ENCODE measurements around the gene BMP15.

BMP15 gene

DNA sequence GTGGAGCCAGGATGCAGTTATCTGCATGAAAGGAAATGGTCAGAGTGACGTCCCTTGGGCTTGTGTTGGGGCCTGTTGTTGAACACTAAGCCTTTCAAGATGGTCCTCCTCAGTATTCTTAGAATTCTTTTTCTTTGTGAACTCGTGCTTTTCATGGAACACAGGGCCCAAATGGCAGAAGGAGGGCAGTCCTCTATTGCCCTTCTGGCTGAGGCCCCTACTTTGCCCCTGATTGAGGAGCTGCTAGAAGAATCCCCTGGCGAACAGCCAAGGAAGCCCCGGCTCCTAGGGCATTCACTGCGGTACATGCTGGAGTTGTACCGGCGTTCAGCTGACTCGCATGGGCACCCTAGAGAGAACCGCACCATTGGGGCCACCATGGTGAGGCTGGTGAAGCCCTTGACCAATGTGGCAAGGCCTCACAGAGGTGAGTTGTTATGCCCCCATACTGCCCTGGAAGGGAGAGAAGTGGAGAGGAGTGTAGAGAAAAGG lies at the start of gene BMP15:
Gene BMP15, plus strand, starts transcription at position 51 of the 492 bp plus-strand sequence. Its CDS starts 49 bp downstream, at position 100.
- no peak for DNase-seq

DNA sequence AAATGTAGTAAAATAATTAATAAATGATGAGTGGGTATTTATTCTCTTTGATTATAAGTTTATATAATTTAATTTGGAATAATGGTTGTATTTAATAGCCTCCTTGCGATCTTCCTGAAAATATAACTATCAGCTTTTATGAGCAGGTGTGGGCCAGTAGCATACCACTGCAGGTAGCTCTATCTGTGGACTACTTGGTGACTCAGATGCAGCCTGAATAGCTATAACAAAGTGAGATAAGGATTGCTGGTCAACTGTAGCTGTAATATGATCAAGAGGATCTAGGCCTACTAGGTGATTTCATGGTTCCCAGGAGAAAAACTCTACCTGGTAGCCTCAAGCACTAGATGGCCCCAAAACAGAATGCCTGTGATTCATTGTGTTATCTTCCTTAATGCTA lies 47.1 kb upstream of the BMP15 start:
- DNase-seq, result no peak

DNA sequence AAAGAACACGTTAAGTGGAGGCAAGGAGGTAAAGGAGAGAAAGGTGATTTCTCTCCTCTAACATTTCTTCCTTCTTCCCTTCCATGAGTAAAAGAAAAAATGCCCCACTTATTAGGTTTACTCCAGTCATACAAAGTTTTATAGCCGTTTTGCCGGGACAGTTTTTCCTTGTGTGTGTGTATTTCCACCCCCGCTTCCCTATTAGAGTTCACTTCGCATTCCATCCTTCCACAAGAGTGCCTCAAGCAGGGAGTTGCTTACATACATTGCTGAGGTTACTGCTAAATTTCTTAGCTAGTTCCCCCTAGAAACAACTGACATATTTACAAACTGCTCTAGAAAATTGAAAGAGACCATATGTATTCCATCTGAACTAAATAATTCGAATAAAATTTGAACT lies 45.2 kb upstream of the BMP15 start:
- DNase-seq, result no peak

GRCh38 chrX:50871922-50872453 lies 38.5 kb upstream of the BMP15 start:
- DNase-seq, result no peak

DNA sequence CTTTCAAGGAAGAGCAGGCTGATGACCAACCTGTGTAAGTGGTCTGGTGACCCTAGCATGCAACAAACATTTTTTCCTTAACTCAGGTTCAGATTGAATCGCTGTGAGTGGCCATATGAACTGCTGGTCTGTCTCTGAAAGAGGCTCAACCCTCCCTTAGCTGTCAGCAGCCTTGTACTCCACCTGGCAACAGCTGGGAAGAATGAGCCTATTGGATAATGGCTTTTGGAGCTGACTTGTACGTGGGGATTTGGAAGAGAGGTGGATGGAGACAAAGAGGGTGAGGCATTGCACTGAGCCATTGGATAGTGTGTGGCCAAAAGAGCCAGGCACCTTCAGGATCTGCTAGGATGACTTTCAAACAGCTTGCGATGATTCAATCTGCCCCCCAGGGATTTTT lies 35.7 kb upstream of the BMP15 start:
- DNase-seq, result no peak

GRCh38 chrX:50876551-50876950 lies 34.0 kb upstream of the BMP15 start:
- no peak for DNase-seq

- DNase-seq, result no peak
These were observed 33.2 kb upstream of the BMP15 start for GRCh38 chrX:50877310-50877709.

DNA sequence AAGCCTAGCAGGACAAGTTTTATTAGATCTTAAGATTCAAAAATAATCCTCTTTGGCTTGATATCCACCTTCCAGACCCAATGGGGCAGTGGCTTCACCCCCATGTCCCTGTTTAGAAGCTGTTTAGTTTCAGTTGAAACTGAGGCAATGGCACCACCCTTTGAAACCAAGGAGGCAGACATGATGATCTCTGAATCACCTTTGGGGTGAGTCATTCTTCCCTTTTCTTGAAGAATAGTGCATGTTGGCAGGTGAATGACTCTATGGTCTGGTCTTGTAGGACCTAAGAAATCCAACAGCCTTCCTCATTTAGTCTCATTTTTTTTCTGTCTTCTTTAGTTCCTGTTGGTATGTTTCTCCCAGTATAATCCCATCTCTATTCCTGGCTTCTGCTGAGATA lies 29.5 kb upstream of the BMP15 start:
- DNase-seq, result no peak

DNA sequence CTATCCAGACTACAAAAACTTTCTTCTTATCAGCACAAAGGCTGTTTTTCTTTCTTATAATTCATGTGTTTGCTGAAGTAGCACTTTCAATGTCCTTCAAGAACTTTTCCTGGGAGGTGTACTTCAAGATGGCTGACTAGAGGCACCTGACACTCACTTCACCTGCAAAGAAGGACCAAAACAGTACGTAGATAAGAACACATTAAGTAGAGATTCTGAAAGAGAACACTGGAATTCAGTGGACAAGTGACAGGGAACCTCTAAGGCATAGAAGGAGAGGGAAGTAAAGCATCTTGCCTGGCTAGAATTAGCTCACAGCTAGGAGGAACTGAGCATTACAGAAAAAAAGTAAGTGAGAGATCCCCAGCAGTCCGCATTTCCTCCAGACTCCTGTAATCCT lies 21.7 kb upstream of the BMP15 start:
- DNase-seq, result no peak

DNA sequence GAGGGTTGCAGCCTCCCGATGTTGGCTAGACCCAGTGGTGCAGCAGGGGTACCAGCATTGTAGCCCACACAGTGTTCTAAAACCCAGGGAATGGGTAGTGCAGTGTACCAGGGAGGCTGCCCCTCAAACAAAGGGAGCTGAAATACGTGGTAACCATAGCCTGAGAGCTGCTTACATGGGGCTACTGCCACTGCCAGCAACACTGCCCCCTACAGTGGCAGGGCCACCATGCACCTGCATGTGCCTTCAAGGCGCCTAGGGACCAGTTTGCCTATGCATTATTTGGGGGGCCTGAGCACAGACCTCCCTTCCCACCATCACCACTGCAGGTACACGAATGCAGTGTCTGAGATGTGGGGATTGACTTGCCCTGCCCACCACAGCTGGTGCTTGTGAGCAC lies 21.0 kb upstream of the BMP15 start:
- DNase-seq, result no peak

- no peak for DNase-seq
These were observed 17.5 kb upstream of the BMP15 start for GRCh38 chrX:50893047-50893446.

GRCh38 chrX:50893466-50893865 lies 17.1 kb upstream of the BMP15 start:
- no peak for DNase-seq

GRCh38 chrX:50905334-50905733 lies 5.2 kb upstream of the BMP15 start:
- no peak for DNase-seq

- DNase-seq, result no peak
These were observed 3.0 kb downstream of the BMP15 start for GRCh38 chrX:50913520-50913919.

- DNase-seq, result no peak
These were observed 9.6 kb downstream of the BMP15 start for GRCh38 chrX:50920132-50920531.

GRCh38 chrX:50927127-50927526 lies 16.6 kb downstream of the BMP15 start:
- no peak for DNase-seq

GRCh38 chrX:50941638-50942037 lies 31.1 kb downstream of the BMP15 start:
- DNase-seq, result no peak

GRCh38 chrX:50942471-50942870 lies 31.9 kb downstream of the BMP15 start:
- no peak for DNase-seq

GRCh38 chrX:50952406-50952805 lies 41.9 kb downstream of the BMP15 start:
- DNase-seq, result no peak

- no peak for DNase-seq
These were observed 43.3 kb downstream of the BMP15 start for GRCh38 chrX:50953832-50954231.

DNA sequence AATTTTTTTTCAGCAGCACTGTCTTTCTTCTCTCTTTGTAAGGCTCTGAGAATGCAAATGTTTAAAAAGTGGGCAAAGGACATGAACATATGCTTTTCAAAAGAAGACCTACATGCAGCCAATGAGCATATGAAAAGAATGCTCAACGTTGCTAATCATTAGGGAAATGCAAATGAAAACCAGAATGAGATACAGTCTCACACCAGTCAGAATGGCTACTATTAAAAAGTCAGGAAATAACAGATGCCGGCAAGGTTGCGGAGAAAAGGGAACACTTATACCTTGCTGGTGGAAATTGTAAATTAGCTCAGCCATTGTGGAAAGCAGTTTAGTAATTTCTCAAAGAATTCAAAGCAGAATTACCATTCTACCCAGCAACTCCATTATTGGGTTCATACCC lies 51.6 kb downstream of the BMP15 start:
- no peak for DNase-seq

- DNase-seq, result no peak
These were observed 53.3 kb downstream of the BMP15 start for GRCh38 chrX:50963842-50964241.
